HPDE6-E6E7 (cell line): ENCODE results near the gene COASY.

Source experiments
- DNase-seq: peaks from one replicate; pipeline ENCODE4 v3.0.0; 2011; ENCODE audit warnings: missing footprints; ENCODE audit errors: extremely low spot score

COASY gene

DNA sequence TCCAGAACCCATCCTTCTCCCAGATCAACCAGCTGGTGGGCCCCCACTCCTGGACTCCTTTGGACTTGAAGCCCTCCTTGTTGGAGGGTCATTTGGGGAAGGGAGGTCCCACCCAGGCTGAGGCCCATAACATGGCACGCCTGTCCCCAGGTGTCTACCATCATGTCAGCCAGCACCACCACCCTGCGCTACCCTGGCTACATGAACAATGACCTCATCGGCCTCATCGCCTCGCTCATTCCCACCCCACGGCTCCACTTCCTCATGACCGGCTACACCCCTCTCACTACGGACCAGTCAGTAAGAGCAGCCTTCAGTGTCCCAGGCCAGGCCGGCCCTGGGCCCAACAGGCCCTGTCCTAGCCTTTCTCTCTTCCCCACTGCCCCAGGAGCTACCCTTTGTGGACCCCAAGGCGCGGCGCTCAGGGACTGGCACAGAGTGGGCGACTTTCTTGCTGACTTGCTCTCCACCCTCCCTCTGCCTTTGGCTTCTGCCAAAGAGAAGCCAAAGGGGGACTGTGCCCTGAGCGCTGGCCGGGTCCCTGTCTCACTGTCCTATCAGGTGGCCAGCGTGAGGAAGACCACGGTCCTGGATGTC lies 51.8 kb downstream of the COASY start:
- no peak for DNase-seq
